Adrenal gland (tissue), 5 donors: ENCODE data around the gene SRC.

Experiments
- POLR2A ChIP-seq, 2 donors: fragments of 450-650 bp; IDR thresholded peaks; one replicate each; pipeline ENCODE4 v1.6.1; 2017; ENCODE audit warnings: antibody characterized with exemption in 2 of 2, mild to moderate bottlenecking in 2 of 2, moderate library complexity in 1 of 2
- TF ChIP-seq, protein P1 (sequence below), 6 experiments: fragments of 450-650 bp in 4 of 6; fragments of 200-600 bp in 2 of 6; sonication (generic) in 1 of 6; IDR thresholded peaks; 1 replicate in 5 of 6; 2 replicates in 1 of 6; pipeline versions ENCODE4 v1.5.1 to v1.8.0; 2016 to 2021; ENCODE audit warnings: antibody characterized with exemption in 6 of 6, mild to moderate bottlenecking in 2 of 6, moderate library complexity in 1 of 6
- donor health status: DM: no; HTN: no; CAD: no.

DNA sequence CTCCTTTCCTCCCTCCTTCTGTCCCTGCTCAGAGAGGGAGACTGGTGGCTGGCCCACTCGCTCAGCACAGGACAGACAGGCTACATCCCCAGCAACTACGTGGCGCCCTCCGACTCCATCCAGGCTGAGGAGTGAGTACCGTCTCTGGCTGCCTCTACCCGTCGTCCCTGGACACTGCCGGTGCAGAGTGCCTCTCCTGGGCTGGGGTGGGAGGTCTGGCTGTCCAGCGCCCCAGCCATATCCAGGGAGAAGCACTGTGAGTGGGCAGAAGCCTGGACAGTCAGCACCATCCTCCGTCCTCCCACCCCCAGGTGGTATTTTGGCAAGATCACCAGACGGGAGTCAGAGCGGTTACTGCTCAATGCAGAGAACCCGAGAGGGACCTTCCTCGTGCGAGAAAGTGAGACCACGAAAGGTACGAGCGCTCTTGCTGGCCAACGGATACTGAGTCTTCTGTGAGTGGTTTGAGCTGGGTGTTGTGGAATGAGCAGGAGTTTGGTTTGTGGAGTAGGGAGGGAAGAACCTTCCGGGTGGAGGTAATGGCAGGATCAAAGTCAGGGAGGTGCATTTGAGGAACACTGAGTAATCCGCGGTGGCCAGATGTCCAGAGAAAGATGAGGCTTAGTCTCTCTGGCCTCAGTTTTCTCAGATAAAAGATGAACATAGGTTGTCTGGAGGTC, 48.1 kb downstream of the SRC start:
- TF ChIP-seq, protein P1, sequence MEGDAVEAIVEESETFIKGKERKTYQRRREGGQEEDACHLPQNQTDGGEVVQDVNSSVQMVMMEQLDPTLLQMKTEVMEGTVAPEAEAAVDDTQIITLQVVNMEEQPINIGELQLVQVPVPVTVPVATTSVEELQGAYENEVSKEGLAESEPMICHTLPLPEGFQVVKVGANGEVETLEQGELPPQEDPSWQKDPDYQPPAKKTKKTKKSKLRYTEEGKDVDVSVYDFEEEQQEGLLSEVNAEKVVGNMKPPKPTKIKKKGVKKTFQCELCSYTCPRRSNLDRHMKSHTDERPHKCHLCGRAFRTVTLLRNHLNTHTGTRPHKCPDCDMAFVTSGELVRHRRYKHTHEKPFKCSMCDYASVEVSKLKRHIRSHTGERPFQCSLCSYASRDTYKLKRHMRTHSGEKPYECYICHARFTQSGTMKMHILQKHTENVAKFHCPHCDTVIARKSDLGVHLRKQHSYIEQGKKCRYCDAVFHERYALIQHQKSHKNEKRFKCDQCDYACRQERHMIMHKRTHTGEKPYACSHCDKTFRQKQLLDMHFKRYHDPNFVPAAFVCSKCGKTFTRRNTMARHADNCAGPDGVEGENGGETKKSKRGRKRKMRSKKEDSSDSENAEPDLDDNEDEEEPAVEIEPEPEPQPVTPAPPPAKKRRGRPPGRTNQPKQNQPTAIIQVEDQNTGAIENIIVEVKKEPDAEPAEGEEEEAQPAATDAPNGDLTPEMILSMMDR (IDR thresholded peaks at IDR 0.05), result no peak
- no peak for TF ChIP-seq POLR2A (IDR thresholded peaks at IDR 0.05)
